HFFc6 (cell line): ENCODE results near the gene KLRB1. TPM values are rescaled to one million over a fixed set of nuclear protein-coding genes. Genes with fewer than 3 reads are reported as not detected.
A peak's percentile ranks its signal among the peaks of the same experiment; 100 is the strongest.

Experiments
- DNase-seq: peaks from one replicate; pipeline ENCODE4 v3.0.0-alpha.2; 2018
- H3K27ac Mint-ChIP-seq: 2 replicates; pipeline ENCODE4 v1.8.0; 2020; ENCODE audit warnings: mild to moderate bottlenecking, mixed read lengths
- H3K27me3 Mint-ChIP-seq: 2 replicates; pipeline ENCODE4 v1.8.0; 2021; ENCODE audit warnings: mild to moderate bottlenecking, moderate library complexity, mixed read lengths; ENCODE audit not compliant: insufficient read depth
- H3K36me3 Mint-ChIP-seq: 2 replicates; pipeline ENCODE4 v1.8.0; 2021; ENCODE audit warnings: low read depth, mixed read lengths
- H3K4me1 Mint-ChIP-seq: 2 replicates; pipeline ENCODE4 v1.8.0; 2020; ENCODE audit warnings: low read depth, mixed read lengths
- H3K4me3 Mint-ChIP-seq: 2 replicates; pipeline ENCODE4 v1.8.0; 2020; ENCODE audit warnings: mild to moderate bottlenecking, moderate library complexity, mixed read lengths
- H3K9me3 Mint-ChIP-seq: 2 replicates; pipeline ENCODE4 v1.8.0; 2020; ENCODE audit warnings: mild to moderate bottlenecking, mixed read lengths
- CTCF ChIP-seq: fragments of 200-600 bp; sonication (generic); IDR thresholded peaks from 2 replicates; pipeline ENCODE4 v1.5.0; 2021; ENCODE audit warnings: antibody characterized with exemption, mild to moderate bottlenecking
- total RNA-seq, 6 experiments: library from RNA; stranded (reverse); fragmentation: NEBNext Ultra II Directional; extraction: Animal tissue kit (Norgen Biotek cat#: 25700); gene quantifications; 2 replicates in 1 of 6; 3 replicates in 5 of 6; pipeline ENCODE4 v1.2.3, GENCODE V29; 2021

KLRB1 gene
- total RNA-seq, 6 experiments from 2014 or later, result not detected

- Mint-ChIP-seq H3K4me3 (no peak overlapping the region), H3K9me3 (no peaks in the 10 kb centered on the region), H3K27me3 (no peaks in the 10 kb centered on the region; the same call in 1 of the 2 replicates), H3K27ac (no peak overlapping the region), H3K4me1 (peaks cover 5% of the 10 kb centered on the region), H3K36me3 (peaks cover under 1% of the 10 kb centered on the region; the same call in 1 of the 2 replicates)
- no peak for DNase-seq
- no peak for TF ChIP-seq CTCF
Measured at GRCh38 chr12:9640024-9640423, 32.3 kb upstream of the KLRB1 start.

DNA sequence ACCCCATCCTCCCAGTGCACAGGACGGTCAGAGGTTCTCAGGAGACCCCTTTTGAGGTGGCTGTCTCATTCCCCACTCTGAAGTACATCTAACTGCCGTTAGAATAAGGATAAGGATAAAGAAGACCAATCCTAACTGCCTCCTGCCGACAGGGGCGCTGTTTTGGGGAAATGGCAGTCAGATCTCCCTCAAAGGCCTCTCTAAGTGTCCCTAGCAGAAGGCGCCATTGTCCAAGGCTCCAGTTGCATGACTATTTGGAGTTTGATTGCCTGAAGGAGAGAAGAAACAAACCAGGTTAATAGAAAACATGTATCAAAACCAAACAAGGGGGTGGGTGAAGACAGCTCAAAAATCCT is 29.1 kb upstream of the KLRB1 start:
- Mint-ChIP-seq H3K4me1 (no peaks in the 10 kb centered on the region), H3K27me3 (no peaks in the 10 kb centered on the region), H3K27ac (no peak overlapping the region), H3K9me3 (no peaks in the 10 kb centered on the region), H3K4me3 (no peak overlapping the region), H3K36me3 (no peaks in the 10 kb centered on the region)
- no peak for TF ChIP-seq CTCF
- no peak for DNase-seq

DNA sequence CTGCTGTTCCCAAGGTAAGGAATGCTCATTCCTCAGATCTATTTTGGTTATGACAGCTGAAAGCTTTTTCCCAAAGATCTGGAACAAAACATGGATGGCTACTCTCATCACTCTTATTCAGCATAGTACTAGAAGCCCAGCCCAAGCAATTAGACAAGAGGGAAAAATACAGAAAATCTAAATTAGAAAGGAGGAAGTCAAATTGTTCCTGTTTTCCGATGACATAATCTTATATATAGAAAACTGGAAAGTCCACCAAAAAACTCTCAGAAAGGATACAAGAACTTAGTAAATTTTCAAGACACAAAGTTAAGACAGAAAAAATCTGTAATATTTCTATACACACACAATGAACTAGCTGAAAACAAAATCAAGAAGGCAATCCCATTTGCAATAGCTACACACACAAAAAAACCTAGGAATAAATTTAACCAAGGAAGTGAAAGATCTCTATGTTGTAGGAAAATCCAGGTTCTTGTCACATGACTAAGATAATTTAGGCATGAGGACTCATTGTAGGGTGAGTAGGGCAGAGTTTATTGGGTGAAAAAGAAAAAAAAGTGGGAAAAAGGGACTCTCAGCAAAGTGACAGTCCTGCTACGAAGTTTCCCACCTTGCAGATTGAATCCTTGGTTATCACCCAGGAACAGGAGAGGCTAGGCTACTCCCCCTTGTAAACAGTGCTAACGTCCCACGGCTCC is 28.6 kb upstream of the KLRB1 start:
- TF ChIP-seq CTCF, result no peak
- H3K27ac Mint-ChIP-seq, result no peak overlapping the region
- H3K27me3 Mint-ChIP-seq, result peaks cover 2% of the 10 kb centered on the region; the same call in 1 of the 2 replicates
- H3K4me1 Mint-ChIP-seq, result no peaks in the 10 kb centered on the region
- H3K9me3 Mint-ChIP-seq, result no peaks in the 10 kb centered on the region
- no peak overlapping the region for H3K4me3 Mint-ChIP-seq
- H3K36me3 Mint-ChIP-seq, result no peaks in the 10 kb centered on the region
- DNase-seq, result no peak

DNA sequence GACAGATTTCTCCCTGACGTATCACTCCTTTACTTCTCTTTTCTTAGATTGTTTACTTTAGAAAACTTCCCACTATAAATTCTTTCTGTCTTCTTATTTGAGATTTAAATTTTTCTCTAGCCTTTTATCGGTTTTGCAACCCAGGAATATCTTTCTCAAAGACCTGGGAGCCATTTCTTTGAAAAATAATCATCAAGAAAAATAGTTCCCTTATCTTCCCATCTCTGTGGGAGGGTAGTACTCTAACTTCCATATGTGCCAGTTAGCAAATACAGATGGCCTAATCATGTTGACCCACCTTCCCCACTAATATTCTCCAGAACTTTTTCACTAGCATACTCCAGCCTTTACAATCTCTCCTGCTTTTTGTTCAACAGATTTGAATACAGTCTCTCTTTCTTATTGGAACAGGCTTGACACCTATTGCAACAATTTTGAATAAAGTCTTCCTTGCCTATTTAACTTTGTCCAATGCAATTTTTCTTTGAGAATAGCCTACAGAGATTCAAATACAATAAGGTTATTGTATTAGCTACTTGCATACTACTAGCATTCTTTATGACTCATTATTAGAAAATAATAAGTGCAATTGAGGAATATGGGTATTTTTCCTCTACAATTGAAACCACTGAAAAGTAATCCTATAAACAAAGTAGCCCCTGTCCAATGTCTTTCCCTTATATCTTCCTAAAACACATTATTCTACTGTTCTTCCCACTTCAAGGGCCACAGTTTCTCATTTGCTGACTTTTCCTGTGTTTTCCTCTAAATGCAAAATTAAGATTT is 27.4 kb upstream of the KLRB1 start:
- DNase-seq, result no peak
- no peak overlapping the region for H3K27ac Mint-ChIP-seq
- H3K27me3 Mint-ChIP-seq, result peaks cover 2% of the 10 kb centered on the region
- no peaks in the 10 kb centered on the region for H3K9me3 Mint-ChIP-seq
- no peak for TF ChIP-seq CTCF
- no peaks in the 10 kb centered on the region for H3K4me1 Mint-ChIP-seq
- no peak overlapping the region for H3K4me3 Mint-ChIP-seq
- no peaks in the 10 kb centered on the region for H3K36me3 Mint-ChIP-seq

- Mint-ChIP-seq H3K4me3 (no peak overlapping the region), H3K36me3 (no peaks in the 10 kb centered on the region), H3K9me3 (no peaks in the 10 kb centered on the region), H3K27ac (no peak overlapping the region), H3K27me3 (peaks cover 2% of the 10 kb centered on the region), H3K4me1 (no peaks in the 10 kb centered on the region)
- DNase-seq, result peak; percentile 30
- TF ChIP-seq CTCF, result peak; percentile 95
Measured at GRCh38 chr12:9634177-9634803, 26.6 kb upstream of the KLRB1 start.
